HG03439 (cell line): ENCODE measurements around the gene CCNJL.

ENCODE experiments used
- ATAC-seq: cut with Tn5 transposase; IDR thresholded peaks from one replicate; pipeline ENCODE4 v1.9.1; 2021; ENCODE audit warnings: mild to moderate bottlenecking, moderate library complexity; ENCODE audit not compliant: unreplicated experiment

CCNJL gene

GRCh38 chr5:160293386-160293785, 19.0 kb downstream of the CCNJL start:
- ATAC-seq: no peak

GRCh38 chr5:160291467-160291866, 20.9 kb downstream of the CCNJL start:
- ATAC-seq: no peak

- no peak for ATAC-seq
Observed at GRCh38 chr5:160290751-160291150, 21.6 kb downstream of the CCNJL start.

GRCh38 chr5:160289721-160290120, 22.6 kb downstream of the CCNJL start:
- no peak for ATAC-seq

GRCh38 chr5:160289356-160289651, 23.1 kb downstream of the CCNJL start:
- ATAC-seq: no peak

- no peak for ATAC-seq
Observed at GRCh38 chr5:160287378-160288051, 24.8 kb downstream of the CCNJL start.

GRCh38 chr5:160286947-160287346, 25.4 kb downstream of the CCNJL start:
- ATAC-seq: no peak

GRCh38 chr5:160285316-160285715, 27.0 kb downstream of the CCNJL start:
- no peak for ATAC-seq

GRCh38 chr5:160284291-160284873, 28.0 kb downstream of the CCNJL start:
- ATAC-seq: no peak

GRCh38 chr5:160281275-160281674, 31.1 kb downstream of the CCNJL start:
- ATAC-seq: no peak

GRCh38 chr5:160280384-160281095, 31.8 kb downstream of the CCNJL start:
- ATAC-seq: no peak

GRCh38 chr5:160278343-160278742, 34.0 kb downstream of the CCNJL start:
- no peak for ATAC-seq

- no peak for ATAC-seq
Observed at GRCh38 chr5:160274483-160274931, 37.9 kb downstream of the CCNJL start.

- no peak for ATAC-seq
Observed at GRCh38 chr5:160272889-160273288, 39.5 kb downstream of the CCNJL start.

- ATAC-seq: no peak
Observed at GRCh38 chr5:160272264-160272663, 40.1 kb downstream of the CCNJL start.

GRCh38 chr5:160271836-160272235, 40.5 kb downstream of the CCNJL start:
- ATAC-seq: no peak

- ATAC-seq: no peak
Observed at GRCh38 chr5:160271396-160271795, 41.0 kb downstream of the CCNJL start.

- ATAC-seq: no peak
Observed at GRCh38 chr5:160270704-160271103, 41.7 kb downstream of the CCNJL start.

- no peak for ATAC-seq
Observed at GRCh38 chr5:160269017-160269416, 43.3 kb downstream of the CCNJL start.

- no peak for ATAC-seq
Observed at GRCh38 chr5:160268121-160268520, 44.2 kb downstream of the CCNJL start.

GRCh38 chr5:160266752-160267345, 45.5 kb downstream of the CCNJL start:
- ATAC-seq: no peak

- ATAC-seq: no peak
Observed at GRCh38 chr5:160266044-160266443, 46.3 kb downstream of the CCNJL start.
